Stimulated activated effector memory CD8-positive, alpha-beta T cell treated with anti-CD3 and anti-CD28 coated beads, Interleukin-12 subunit alpha, Interleukin-12 subunit beta, amount 100 ng/mL, for 72 hours (primary cell): ENCODE measurements around the gene C3orf52.
"Not testable (repeated sequence)": the region's sequence is repeated elsewhere in the genome, so short reads cannot be mapped to it uniquely, and the experiment has no call there.

Source experiments
- ATAC-seq: fragments of 150-1000 bp; cut with Tn5 transposase; 2 replicates; pipeline ENCODE4 v1.10.0; 2021
- DNase-seq, 2 donors: peaks; one replicate each; pipeline ENCODE4 v3.0.0; 2021 to 2022; ENCODE audit warnings: low spot score in 2 of 2
- H3K27ac Mint-ChIP-seq: one replicate; pipeline ENCODE4 v1.8.0; 2022; ENCODE audit warnings: mild to moderate bottlenecking, mixed read lengths
- H3K36me3 Mint-ChIP-seq: one replicate; pipeline ENCODE4 v1.8.0; 2022; ENCODE audit warnings: mild to moderate bottlenecking, mixed read lengths
- H3K4me1 Mint-ChIP-seq: one replicate; pipeline ENCODE4 v1.8.0; 2022; ENCODE audit warnings: mixed read lengths
- H3K4me3 Mint-ChIP-seq: one replicate; pipeline ENCODE4 v1.8.0; 2022; ENCODE audit warnings: mild to moderate bottlenecking, mixed read lengths
- H3K9me3 Mint-ChIP-seq: one replicate; pipeline ENCODE4 v1.8.0; 2022; ENCODE audit warnings: mixed read lengths

The C3orf52 gene, protein sequence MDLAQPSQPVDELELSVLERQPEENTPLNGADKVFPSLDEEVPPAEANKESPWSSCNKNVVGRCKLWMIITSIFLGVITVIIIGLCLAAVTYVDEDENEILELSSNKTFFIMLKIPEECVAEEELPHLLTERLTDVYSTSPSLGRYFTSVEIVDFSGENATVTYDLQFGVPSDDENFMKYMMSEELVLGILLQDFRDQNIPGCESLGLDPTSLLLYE

DNA sequence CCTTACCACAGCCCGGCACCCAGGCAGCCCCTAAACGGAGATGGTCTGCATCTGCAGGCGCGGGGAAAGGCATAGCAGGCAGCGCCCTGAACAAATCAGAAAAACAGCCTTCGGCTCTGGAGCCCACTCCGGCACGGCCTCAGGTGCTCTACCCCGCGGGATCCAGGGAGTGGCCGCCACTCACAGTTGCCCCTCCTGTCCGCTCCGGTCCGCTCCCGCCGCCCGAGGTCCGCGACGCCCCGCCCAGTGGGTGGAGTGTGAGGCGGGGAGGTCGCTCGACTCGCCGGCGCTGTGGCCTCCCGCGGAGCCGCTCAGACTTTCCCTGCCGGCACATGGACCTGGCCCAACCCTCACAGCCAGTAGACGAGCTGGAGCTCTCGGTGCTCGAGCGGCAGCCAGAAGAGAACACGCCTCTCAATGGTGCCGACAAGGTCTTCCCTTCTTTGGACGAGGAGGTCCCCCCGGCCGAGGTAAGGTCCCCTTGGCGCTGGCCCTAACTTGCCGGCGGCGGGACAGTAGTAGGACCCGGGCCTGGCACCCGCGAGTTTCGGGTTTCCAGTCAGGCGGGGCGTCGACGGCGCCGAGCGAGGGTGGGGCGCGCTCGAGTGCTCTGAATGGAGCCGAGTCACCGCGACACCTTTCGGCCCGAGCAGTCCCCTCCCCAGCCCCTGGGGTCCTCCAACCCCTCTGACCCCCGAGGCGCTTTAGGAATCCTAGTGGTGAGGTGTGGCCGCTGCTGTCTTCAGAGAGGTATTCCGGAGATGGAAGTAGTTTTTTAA lies at the start of gene C3orf52:
C3orf52 (plus strand) TSS at position 314 of the 779 bp plus-strand sequence; CDS start at position 333, 19 bp downstream.
- Mint-ChIP-seq H3K4me1 (peaks cover 15% of the 10 kb centered on the region), H3K27ac (peak within 1 kb of the TSS; percentile 50), H3K4me3 (peak within 1 kb of the TSS; percentile 76), H3K36me3 (no peaks in the 10 kb centered on the region), H3K9me3 (no peaks in the 10 kb centered on the region)
- ATAC-seq = peak; percentile 95
- DNase-seq = peak; percentile 48 to 84

DNA sequence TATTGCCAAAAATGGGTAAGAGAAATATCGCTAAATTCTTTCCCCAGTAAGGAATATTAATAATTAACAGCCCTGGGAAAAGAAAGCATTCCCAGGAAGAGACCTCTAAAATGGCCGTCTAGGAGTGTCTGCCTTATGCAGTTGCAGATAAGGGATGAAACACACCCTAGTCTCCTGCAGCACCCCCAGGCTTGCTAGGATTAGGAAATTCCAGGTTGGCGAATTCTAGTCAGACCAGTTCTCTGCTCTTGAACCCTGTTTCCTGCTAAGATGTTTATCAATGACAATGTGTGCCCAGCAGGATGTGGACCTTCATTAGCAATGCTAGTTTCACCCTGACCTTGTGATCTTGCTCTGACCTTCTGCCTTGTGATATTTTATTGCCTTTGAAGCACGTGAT lies 49.0 kb upstream of the C3orf52 start:
- not testable (repeated sequence) for H3K4me1 Mint-ChIP-seq, H3K27ac Mint-ChIP-seq, H3K9me3 Mint-ChIP-seq, H3K36me3 Mint-ChIP-seq, DNase-seq, H3K4me3 Mint-ChIP-seq, ATAC-seq

DNA sequence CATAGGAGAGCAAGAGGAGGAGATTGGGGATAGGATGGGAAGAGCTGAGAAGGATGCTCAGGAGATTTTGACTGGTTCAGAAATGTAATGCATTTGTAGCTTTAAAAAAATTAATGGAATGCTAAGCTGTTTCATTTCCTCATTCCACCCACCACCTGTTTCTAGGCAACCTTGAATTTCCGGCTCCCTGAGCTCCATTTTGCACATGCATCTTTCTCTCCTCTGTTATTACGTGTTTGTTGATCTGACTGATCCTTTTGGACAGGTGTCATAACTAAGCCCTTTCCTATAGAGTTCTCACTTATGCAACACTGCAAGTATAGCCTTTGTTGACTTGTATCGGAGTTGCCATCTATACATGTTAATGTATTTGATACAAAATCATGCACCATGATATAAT lies 47.3 kb upstream of the C3orf52 start:
- Mint-ChIP-seq H3K9me3 (no peaks in the 10 kb centered on the region), H3K4me3 (no peak overlapping the region), H3K36me3 (no peaks in the 10 kb centered on the region), H3K4me1 (no peaks in the 10 kb centered on the region), H3K27ac (no peak overlapping the region)
- no peak for DNase-seq
- no peak for ATAC-seq

DNA sequence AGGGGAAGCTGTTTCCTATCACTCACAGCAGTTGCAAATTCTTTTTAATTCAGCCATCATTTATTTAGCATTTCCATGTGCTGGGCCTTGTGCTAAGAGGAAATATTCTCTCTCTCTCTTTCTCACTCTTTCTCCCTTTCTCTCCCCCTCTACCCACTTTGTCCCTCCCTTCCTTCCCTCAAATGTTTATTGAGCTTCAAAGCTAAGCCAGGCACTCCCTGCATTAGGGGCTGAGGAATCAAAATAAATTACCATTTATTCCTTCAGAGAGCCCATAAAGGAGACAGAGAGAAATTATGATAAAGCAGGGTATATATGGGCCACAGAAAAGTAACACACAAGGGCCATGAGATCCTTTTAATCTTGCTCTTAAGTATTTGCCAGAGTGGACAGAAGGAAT lies 44.9 kb upstream of the C3orf52 start:
- DNase-seq (no peak), ATAC-seq (no peak)
- Mint-ChIP-seq H3K4me3 (no peak overlapping the region), H3K4me1 (no peaks in the 10 kb centered on the region), H3K36me3 (no peaks in the 10 kb centered on the region), H3K9me3 (no peaks in the 10 kb centered on the region), H3K27ac (no peak overlapping the region)

DNA sequence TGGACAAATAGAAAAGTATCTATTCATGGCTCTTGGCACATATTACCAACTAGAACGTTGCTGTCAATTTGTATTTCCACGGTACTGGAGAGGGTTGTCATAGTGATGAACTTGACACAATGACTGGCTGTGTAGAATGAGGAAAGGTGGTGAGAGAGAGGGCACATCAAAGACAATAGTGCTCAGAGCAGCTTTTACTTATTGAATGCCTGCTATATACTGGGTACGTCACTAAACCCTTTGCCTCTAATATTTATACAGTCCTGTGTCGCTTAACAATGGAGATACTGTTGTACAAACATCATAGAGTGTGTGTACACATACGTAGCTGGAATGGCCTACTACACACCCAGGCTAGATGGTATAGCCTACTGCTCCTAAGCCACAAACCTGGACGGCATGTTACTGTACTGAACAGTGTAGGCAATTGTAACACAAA lies 43.3 kb upstream of the C3orf52 start:
- Mint-ChIP-seq H3K36me3 (no peaks in the 10 kb centered on the region), H3K4me1 (no peaks in the 10 kb centered on the region), H3K27ac (no peak overlapping the region), H3K4me3 (no peak overlapping the region), H3K9me3 (no peaks in the 10 kb centered on the region)
- DNase-seq (no peak), ATAC-seq (no peak)

DNA sequence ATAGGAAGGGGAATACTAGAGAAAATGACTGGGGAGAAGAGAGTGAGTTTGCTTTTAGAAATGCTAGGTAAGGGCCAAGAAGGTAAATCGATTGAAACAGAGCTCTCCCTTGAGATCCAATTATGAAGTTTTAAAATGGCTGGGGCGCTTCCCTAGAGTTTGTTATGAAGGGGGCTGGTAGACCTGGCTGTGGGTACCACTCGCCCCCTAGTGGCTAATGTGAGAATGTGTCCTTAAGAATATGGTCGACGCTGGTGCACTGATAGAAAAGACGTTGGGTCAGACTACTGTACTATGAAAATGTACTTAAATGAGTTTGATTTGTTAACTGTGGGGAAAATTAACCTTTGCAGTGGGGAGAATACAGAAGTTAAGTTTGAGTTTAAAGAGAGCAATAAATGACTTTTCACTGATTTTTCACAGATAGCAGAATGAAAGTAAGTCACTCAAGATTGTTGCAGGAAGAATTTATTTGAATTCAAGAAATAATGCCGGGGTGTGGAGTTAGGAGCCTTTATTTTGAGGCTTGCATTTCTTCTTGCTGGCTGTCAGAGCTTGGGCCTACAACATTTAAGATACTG lies 42.5 kb upstream of the C3orf52 start:
- DNase-seq = peak; percentile 5 to 56
- Mint-ChIP-seq H3K4me1 (no peaks in the 10 kb centered on the region), H3K9me3 (no peaks in the 10 kb centered on the region), H3K27ac (no peak overlapping the region), H3K4me3 (no peak overlapping the region), H3K36me3 (no peaks in the 10 kb centered on the region)
- peak; percentile 83 for ATAC-seq

DNA sequence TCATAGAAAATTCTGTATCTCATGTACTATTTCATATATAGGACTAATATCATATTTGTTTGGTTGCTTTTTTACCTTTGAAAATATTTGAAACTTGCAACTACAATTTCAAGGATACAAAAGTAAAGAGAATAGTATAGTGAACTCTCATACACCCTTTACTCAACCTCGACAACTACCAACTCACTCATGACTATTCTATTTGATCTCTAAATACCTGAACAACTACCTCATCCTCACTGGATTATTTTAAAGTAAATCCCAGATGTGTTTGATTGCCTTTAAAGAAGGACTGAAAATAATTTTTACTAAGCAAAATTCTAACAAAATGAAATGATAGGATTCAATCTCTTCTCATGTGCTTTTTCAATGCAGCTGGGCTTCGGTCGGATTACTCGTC lies 39.6 kb upstream of the C3orf52 start:
- no peaks in the 10 kb centered on the region for H3K9me3 Mint-ChIP-seq
- H3K4me3 Mint-ChIP-seq = no peak overlapping the region
- H3K4me1 Mint-ChIP-seq = no peaks in the 10 kb centered on the region
- H3K36me3 Mint-ChIP-seq = no peaks in the 10 kb centered on the region
- no peak overlapping the region for H3K27ac Mint-ChIP-seq
- DNase-seq (no peak), ATAC-seq (no peak)

DNA sequence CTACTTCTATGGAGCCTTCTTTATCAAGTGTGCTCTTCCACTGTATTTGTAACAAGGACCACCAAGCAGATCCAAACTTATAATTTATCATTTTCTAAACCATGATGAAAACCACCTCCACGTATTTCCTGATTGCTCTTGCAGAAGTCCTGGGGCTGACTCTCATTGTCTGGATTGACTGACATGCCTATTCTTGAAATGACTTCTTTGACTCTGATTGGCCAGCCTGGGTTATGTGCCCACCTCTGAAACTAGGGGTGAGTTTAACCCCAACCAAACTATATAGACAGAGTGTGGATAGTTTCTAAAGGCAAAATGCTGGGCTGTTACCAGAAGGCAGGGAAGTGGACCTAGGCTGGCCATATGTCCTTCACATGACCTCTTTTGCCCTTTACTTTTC lies 38.9 kb upstream of the C3orf52 start:
- ATAC-seq (peak; percentile 77), DNase-seq (no peak)
- no peaks in the 10 kb centered on the region for H3K4me1 Mint-ChIP-seq
- H3K4me3 Mint-ChIP-seq = no peak overlapping the region
- no peak overlapping the region for H3K27ac Mint-ChIP-seq
- no peaks in the 10 kb centered on the region for H3K36me3 Mint-ChIP-seq
- H3K9me3 Mint-ChIP-seq = no peaks in the 10 kb centered on the region

DNA sequence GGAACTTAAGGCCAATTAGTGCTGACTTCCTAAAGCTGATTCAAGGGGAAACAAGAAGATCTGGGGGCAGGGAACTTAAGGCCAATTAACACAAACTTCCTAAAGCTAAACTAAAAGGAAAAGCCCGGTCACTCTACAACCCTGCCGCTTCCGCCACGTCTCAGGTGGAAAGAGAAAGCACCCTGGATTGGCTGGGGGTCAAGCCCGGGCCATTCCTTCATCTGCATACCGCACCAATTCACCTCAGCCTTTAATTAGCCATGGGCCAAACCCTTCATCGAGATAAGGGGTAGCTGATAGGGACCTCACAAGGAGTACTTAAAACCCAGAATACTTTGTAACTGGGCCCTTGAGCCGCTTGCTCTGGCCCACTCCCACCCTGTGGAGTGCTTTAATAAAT lies 37.3 kb upstream of the C3orf52 start:
- no peak for ATAC-seq
- H3K4me1 Mint-ChIP-seq = no peaks in the 10 kb centered on the region
- no peaks in the 10 kb centered on the region for H3K9me3 Mint-ChIP-seq
- no peak overlapping the region for H3K27ac Mint-ChIP-seq
- H3K4me3 Mint-ChIP-seq = no peak overlapping the region
- no peak for DNase-seq
- H3K36me3 Mint-ChIP-seq = no peaks in the 10 kb centered on the region

DNA sequence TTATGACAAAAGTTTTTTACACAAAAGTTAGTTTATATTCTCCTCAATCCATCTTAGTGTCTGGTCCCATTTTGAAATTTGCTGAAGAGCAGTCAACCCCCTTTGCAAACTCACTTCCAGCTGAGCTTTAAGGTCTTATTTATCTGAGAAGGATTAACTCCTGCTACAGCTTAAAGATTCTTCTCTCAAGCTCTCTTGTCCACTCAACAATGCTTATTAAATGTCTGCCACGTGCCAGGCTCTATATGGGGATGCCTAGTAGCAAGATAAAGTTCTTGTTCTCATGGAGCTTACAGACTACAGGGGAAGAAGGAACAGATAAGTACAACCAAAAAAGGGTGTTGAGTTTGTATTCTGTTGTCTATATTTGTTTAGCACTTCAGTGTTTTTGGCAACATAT lies 33.0 kb upstream of the C3orf52 start:
- peaks cover 18% of the 10 kb centered on the region for H3K4me1 Mint-ChIP-seq
- H3K36me3 Mint-ChIP-seq = no peaks in the 10 kb centered on the region
- no peaks in the 10 kb centered on the region for H3K9me3 Mint-ChIP-seq
- ATAC-seq = no peak
- H3K27ac Mint-ChIP-seq = no peak overlapping the region
- H3K4me3 Mint-ChIP-seq = no peak overlapping the region
- DNase-seq = no peak

DNA sequence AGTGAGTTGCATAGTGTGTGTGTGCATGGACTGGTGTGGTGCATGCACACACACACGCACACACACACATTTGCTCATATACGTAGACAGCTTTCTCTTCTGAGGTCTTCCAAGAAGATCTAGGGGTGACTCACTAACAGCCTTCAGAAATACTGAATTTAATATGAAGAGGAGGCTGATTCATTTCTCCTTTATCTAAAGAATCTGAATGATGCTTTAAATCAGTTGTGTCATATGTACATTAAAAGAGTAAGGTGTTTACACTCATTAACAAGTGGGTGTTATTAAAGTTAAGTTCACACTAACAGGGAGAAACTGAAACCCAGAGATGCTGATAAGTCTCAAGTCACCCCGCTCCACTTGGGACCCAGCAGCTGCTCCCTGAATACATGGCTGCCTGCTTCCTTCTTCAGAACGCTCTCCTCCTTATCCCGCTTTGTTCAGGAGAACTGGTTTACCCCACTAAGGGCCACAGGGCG lies 29.7 kb upstream of the C3orf52 start:
- Mint-ChIP-seq H3K4me3 (peak overlapping the region; percentile 46), H3K27ac (peak overlapping the region; percentile 66), H3K4me1 (peaks cover 18% of the 10 kb centered on the region), H3K36me3 (no peaks in the 10 kb centered on the region), H3K9me3 (no peaks in the 10 kb centered on the region)
- no peak for DNase-seq
- peak; percentile 98 for ATAC-seq

DNA sequence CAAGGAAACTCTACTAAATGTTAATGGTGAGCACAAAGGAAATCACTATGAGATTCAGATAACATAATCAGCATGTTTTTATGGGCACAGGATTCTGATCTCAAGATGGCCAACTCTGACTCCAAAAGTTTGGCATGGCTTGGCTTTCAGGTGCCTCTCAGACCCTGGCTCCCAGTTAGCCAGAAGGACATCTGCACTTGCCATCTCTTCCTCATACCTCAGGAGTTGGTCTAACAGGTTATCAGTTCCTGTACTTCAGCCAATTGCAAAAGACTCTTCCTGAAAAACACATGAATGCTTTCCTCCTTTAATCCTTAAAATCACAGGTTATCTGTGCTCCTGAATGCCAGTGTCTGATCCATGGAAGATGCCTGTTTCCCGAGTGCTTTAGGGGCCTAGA lies 26.7 kb upstream of the C3orf52 start:
- no peak overlapping the region for H3K27ac Mint-ChIP-seq
- no peaks in the 10 kb centered on the region for H3K36me3 Mint-ChIP-seq
- H3K9me3 Mint-ChIP-seq = no peaks in the 10 kb centered on the region
- peaks cover 18% of the 10 kb centered on the region for H3K4me1 Mint-ChIP-seq
- DNase-seq (no peak), ATAC-seq (no peak)
- H3K4me3 Mint-ChIP-seq = no peak overlapping the region

DNA sequence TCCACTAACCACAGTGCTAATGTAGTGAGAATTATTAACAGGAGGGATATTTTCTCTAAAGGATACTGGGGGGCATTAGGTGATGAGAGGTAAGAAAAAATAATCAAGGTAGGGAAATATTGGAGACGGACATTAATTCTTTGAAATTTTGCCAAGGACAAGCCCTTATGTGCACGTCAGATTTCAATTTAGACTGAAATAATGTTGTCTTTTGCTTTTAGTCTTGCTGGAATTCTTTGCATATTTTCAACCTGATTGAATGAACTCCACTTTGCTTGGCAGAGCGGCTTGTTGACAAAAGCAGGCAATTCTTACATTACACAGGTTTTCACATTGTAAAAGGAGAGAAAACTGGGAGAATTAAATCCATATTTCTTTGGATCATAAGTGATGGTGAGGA lies 25.0 kb upstream of the C3orf52 start:
- ATAC-seq = no peak
- H3K27ac Mint-ChIP-seq = no peak overlapping the region

DNA sequence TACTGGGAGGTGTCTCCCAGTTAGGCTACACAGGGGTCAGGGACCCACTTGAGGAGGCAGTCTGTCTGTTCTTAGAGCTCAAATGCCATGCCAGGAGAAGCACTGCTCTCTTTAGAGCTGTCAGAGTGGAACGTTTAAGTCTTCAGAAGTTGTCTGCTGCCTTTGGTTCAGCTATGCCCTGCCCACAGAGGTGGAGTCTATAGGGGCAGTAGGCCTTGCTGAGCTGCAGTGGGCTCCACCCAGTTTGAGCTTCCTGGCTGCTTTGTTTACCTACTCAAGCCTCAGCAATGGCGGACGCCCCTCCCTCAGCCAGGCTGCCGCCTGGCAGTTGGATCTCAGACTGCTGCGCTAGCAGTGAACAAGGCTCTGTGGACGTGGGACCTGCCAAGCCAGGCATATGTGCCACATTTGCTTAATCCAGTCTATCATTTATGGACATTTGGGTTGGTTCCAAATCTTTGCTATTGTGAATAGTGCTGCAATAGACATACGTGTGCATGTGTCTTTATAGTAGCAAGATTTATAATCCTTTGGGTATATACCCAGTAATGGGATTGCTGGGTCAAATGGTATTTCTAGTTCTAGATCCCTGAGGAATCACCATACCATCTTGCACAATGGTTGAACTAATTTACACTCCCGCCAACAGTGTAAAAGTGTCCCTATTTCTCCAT lies 13.7 kb upstream of the C3orf52 start:
- H3K4me3 Mint-ChIP-seq = peak overlapping the region; percentile 24
- not testable (repeated sequence) for H3K27ac Mint-ChIP-seq, DNase-seq, H3K9me3 Mint-ChIP-seq, H3K36me3 Mint-ChIP-seq, ATAC-seq, H3K4me1 Mint-ChIP-seq

More for the DNA sequence above, 25.0 kb upstream of the C3orf52 start:
- no peaks in the 10 kb centered on the region for H3K9me3 Mint-ChIP-seq
- H3K36me3 Mint-ChIP-seq = no peaks in the 10 kb centered on the region
- DNase-seq = no peak
- peaks cover 18% of the 10 kb centered on the region for H3K4me1 Mint-ChIP-seq
- H3K4me3 Mint-ChIP-seq = no peak overlapping the region

DNA sequence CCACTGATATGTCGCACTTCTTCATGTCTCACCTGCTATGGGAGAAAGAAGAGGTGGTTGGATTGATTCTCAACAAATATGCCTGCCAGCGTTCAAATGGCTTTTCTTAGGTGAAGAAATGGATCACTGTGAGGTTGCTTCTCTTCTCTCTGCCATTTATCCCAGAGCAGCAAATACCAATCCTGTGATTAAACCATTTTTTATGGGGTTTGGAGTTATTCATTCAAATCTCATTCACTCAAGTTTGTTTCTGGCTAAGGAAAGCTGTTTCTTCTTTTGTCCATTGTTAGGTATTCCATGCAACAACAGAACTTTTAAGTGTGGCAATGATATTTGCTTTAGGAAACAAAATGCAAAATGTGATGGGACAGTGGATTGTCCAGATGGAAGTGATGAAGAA lies 12.2 kb upstream of the C3orf52 start:
- peaks cover 10% of the 10 kb centered on the region for H3K4me1 Mint-ChIP-seq
- H3K27ac Mint-ChIP-seq = no peak overlapping the region
- no peak for DNase-seq
- H3K4me3 Mint-ChIP-seq = no peak overlapping the region
- no peaks in the 10 kb centered on the region for H3K36me3 Mint-ChIP-seq
- no peak for ATAC-seq
- no peaks in the 10 kb centered on the region for H3K9me3 Mint-ChIP-seq
